Measurements from ENCODE around the gene TOGARAM2.

TOGARAM2 gene

DNA sequence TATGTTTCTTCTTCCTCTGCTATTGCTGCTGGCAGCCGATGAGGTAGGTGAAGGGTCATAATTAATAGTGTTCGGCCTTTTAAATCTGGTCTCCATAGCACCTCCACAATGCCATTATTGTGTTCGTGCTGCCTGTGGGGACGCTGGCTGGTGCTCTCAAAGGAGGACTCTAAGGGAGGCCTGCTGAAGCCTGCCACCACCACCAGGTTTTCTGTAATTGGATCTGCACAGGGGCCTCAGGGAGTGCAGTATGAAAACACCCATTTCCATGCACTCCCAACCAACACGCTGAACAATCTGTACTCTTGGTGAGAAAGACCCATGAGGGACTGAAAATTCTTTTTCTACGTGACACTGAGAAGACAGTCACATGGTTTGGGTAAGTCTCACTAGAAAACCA lies 116.5 kb downstream of the TOGARAM2 start:
- no peak overlapping the region for H3K4me3 ChIP-seq (ENCODE audit: low read depth, low read length)
- DNase-seq (ENCODE audit: low read depth) = no peak

DNA sequence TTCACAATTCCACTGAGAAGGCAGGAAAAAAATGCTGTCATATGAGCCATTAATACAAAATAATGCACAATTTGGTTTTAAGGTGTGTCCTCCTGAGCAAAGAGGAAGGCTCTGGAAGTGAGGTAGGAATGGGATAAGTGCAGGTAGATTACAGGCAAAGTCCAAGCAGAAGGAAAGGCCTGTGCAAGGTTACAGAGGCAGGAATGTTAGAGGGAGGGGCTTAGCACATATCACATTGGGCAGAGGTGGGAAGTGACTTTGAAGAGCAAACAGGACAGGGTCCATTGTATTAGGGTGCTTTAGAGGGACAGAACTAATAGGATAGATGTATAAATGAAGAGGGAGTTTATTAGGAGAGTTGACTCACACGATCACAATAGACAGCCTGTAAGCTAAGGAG lies 119.5 kb downstream of the TOGARAM2 start:
- no peak overlapping the region for H3K4me3 ChIP-seq (ENCODE audit: low read depth, low read length)
- no peak for DNase-seq (ENCODE audit: low read depth)
